T-cell (primary cell): ENCODE data around the gene CIROP. TPM values are rescaled to one million over a fixed set of nuclear protein-coding genes. Genes with fewer than 3 reads are reported as not detected.

Experiments used
- ATAC-seq, 4 experiments: fragments of 200-7000 bp in 3 of 4; fragments of 150-1000 bp in 1 of 4; cut with Tn5 transposase; replicated peaks in 1 of 4; 1 replicate in 3 of 4; 2 replicates in 1 of 4; pipeline ENCODE4 v1.10.0; 2021; ENCODE audit warnings: moderate library complexity in 3 of 4, mild to moderate bottlenecking in 2 of 4, moderate number of reproducible peaks in 1 of 4
- CTCF ChIA-PET, 2 donors: fragments of 300-600 bp; sonication (Branson Sonifier 250); formaldehyde crosslinking; loops; one replicate each; lab custom pipeline; 2022; ENCODE audit warnings: antibody characterized with exemption in 2 of 2; lab: Charles Lee
- POLR2A ChIA-PET, 2 donors: fragments of 300-600 bp; sonication (Branson Sonifier 250); formaldehyde crosslinking; loops; one replicate each; lab custom pipeline; 2022; ENCODE audit warnings: antibody characterized with exemption in 2 of 2; lab: Charles Lee
- DNase-seq, 35 experiments: peaks; one replicate each; pipeline versions ENCODE4 v3.0.0 to v3.0.0-alpha.2; 2013 to 2023
- H3K27ac ChIP-seq: one replicate; pipeline ENCODE4 v1.5.1; 2013; ENCODE audit warnings: low read length
- H3K27me3 ChIP-seq, 2 experiments: replicated peaks in 1 of 2; 1 replicate in 1 of 2; 2 replicates in 1 of 2; pipeline versions ENCODE4 v1.6.1 to v1.7.0; 2013; ENCODE audit warnings: low read length in 1 of 2, mixed read lengths in 1 of 2; ENCODE audit not compliant: control insufficient read depth in 2 of 2, insufficient read depth in 2 of 2; ENCODE audit errors: extremely low read depth in 1 of 2
- H3K36me3 ChIP-seq, 2 donors: 1 replicate in 1 of 2; 2 replicates in 1 of 2; pipeline versions ENCODE4 v1.6.1 to v1.7.0; 2013; ENCODE audit warnings: low read length in 1 of 2; ENCODE audit not compliant: control insufficient read depth in 2 of 2, insufficient read depth in 1 of 2; ENCODE audit errors: extremely low read depth in 1 of 2
- H3K4me1 ChIP-seq, 2 experiments: 1 replicate in 1 of 2; 2 replicates in 1 of 2; pipeline versions ENCODE4 v1.6.1 to v1.7.0; 2013; ENCODE audit warnings: low read length in 2 of 2, mixed read lengths in 1 of 2; ENCODE audit not compliant: insufficient read depth in 2 of 2, control insufficient read depth in 1 of 2; ENCODE audit errors: extremely low read depth in 1 of 2
- H3K4me3 ChIP-seq, 2 donors: 1 replicate in 1 of 2; 2 replicates in 1 of 2; pipeline versions ENCODE4 v1.5.1 to v1.7.0; 2013; ENCODE audit warnings: mild to moderate bottlenecking in 2 of 2, low read length in 1 of 2, moderate library complexity in 1 of 2; ENCODE audit not compliant: control insufficient read depth in 1 of 2; ENCODE audit errors: extremely low read depth in 1 of 2
- H3K9me3 ChIP-seq: 2 replicates; pipeline ENCODE4 v1.7.0; 2013
- H3K27ac Mint-ChIP-seq, 2 donors: one replicate each; pipeline ENCODE4 v1.8.0; 2020 to 2021; ENCODE audit warnings: mild to moderate bottlenecking in 2 of 2, mixed read lengths in 2 of 2
- H3K27me3 Mint-ChIP-seq, 2 donors: one replicate each; pipeline ENCODE4 v1.8.0; 2021 to 2022; ENCODE audit warnings: mixed read lengths in 2 of 2
- H3K36me3 Mint-ChIP-seq: one replicate; pipeline ENCODE4 v1.8.0; 2021; ENCODE audit warnings: mixed read lengths
- H3K4me1 Mint-ChIP-seq, 3 donors: one replicate each; pipeline ENCODE4 v1.8.0; 2020 to 2022; ENCODE audit warnings: mixed read lengths in 3 of 3, mild to moderate bottlenecking in 1 of 3
- H3K4me3 Mint-ChIP-seq, 3 donors: one replicate each; pipeline ENCODE4 v1.8.0; 2020 to 2022; ENCODE audit warnings: mild to moderate bottlenecking in 3 of 3, mixed read lengths in 3 of 3, moderate library complexity in 3 of 3
- H3K9me3 Mint-ChIP-seq, 3 donors: one replicate each; pipeline ENCODE4 v1.8.0; 2020 to 2022; ENCODE audit warnings: mixed read lengths in 3 of 3
- WGBS: methylation state at CpG from one replicate; pipeline ENCODE4 v1.1.5; 2013; ENCODE audit warnings: missing lambda C conversion rate; ENCODE audit not compliant: insufficient coverage; 5-methylcytosine and 5-hydroxymethylcytosine counted together
- total RNA-seq, 35 experiments: library from RNA in 6 of 35; stranded (reverse) in 6 of 35; fragments of 120-200 nt in 1 of 35; gene quantifications; one replicate each; pipeline versions ENCODE4 v1.2.1 to v1.2.4 and lab custom pipeline; 2013 to 2026

CIROP gene
- total RNA-seq, 5 donors from 2014 or later (not counting 1 experiment from before 2014, with no cell fraction given), result not detected

DNA sequence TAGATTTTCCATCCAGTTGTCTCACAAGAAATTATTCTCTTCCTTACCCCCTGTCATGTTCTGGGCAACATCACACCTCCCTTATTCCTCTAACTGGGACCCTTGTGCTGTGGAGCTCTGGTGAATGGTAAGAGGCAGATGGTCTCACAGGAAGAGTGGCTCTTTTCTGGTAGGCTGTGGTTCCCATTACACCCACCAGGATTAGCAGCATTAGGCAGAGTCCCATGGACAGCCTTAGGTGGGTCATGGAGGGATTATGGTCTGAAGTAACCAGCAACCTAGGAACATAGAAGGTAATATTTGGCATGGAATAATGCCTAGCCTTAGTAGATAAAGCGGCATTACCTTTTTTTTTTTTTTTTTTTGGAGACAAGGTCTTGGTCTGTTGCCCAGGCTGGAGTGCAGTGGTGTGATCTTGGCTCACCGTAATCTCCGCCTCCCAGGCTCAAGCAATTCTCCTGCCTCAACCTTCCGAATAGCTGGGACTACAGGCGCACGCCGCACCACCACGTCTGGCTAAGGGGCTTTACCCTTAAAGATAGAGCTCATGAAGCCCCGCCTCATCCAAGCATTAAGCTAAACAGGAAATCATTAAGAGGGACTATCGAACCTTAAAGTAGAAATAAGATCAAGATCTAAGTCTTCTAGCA is 5.5 kb downstream of the CIROP start:
- 100% methylated on average over 8 of the region's 10 CpGs for WGBS
- no peaks in the 10 kb centered on the region for H3K9me3 Mint-ChIP-seq
- DNase-seq (no peak), ATAC-seq (no peak)
- no peak overlapping the region for H3K27ac Mint-ChIP-seq
- POLR2A ChIA-PET, result interaction anchor here in 1 of 2 donors (0.7 kb wide), 1 partner anchor 9 kb away, joined by 7 read pairs; no protein-coding TSS in a partner anchor
- no peaks in the 10 kb centered on the region for H3K27me3 ChIP-seq
- H3K4me1 ChIP-seq, result peaks cover 6 to 13% of the 10 kb centered on the region in 2 experiments
- H3K36me3 Mint-ChIP-seq, result peaks cover 26% of the 10 kb centered on the region
- no peak overlapping the region for H3K4me3 ChIP-seq
- no peak overlapping the region for H3K4me3 Mint-ChIP-seq
- H3K27me3 Mint-ChIP-seq, result no peaks in the 10 kb centered on the region
- H3K36me3 ChIP-seq, result peaks cover 0 to 20% of the 10 kb centered on the region in 2 donors
- no peak overlapping the region for H3K27ac ChIP-seq
- H3K9me3 ChIP-seq, result no peaks in the 10 kb centered on the region
- CTCF ChIA-PET, result interaction anchor here (0.7 to 1.2 kb wide), 3 partner anchors 31 to 184 kb away, joined by 4 to 11 read pairs (median 4); no protein-coding TSS in a partner anchor
- H3K4me1 Mint-ChIP-seq, result peaks cover 14 to 31% (median 28%) of the 10 kb centered on the region in 3 donors

DNA sequence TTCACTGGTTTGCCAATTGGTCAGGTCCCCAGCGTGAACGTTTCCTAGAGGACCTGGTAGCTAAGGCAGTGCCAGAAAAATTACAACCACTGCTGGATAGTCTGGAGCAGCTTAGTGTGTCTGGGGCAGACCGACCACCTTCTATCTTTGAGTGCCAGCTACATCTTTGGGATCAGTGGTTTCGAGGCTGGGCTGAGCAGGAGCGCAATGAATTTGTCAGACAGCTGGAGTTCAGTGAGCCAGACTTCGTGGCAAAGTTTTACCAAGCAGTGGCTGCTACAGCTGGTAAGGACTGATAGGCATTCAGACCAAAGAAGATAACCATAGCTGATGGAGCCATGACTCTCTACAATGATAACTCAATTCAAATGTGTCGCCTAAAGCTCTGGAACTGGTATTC is 7.0 kb downstream of the CIROP start:
- Histone ChIP-seq H3K4me3 (no peak overlapping the region), H3K4me1 (peaks cover 17 to 19% of the 10 kb centered on the region in 2 experiments), H3K36me3 (peaks cover 0 to 24% of the 10 kb centered on the region in 2 donors), H3K9me3 (no peaks in the 10 kb centered on the region), H3K27ac (no peak overlapping the region), H3K27me3 (no peaks in the 10 kb centered on the region)
- no peaks in the 10 kb centered on the region for H3K27me3 Mint-ChIP-seq
- POLR2A ChIA-PET, result interaction anchor here in 1 of 2 donors (0.5 kb wide), 1 partner anchor 57 kb away, joined by 5 read pairs; no protein-coding TSS in a partner anchor
- H3K4me1 Mint-ChIP-seq, result peaks cover 14 to 40% (median 28%) of the 10 kb centered on the region in 3 donors
- H3K4me3 Mint-ChIP-seq, result peak overlapping the region in 1 of 3 donors; percentile 43
- ATAC-seq (no peak), DNase-seq (no peak)
- H3K27ac Mint-ChIP-seq, result no peak overlapping the region
- peaks cover 26% of the 10 kb centered on the region for H3K36me3 Mint-ChIP-seq
- CTCF ChIA-PET, result interaction anchor here (1.2 to 1.3 kb wide), 2 partner anchors 29 kb away, joined by 3 to 5 read pairs; no protein-coding TSS in a partner anchor
- no peaks in the 10 kb centered on the region for H3K9me3 Mint-ChIP-seq
- WGBS, result 94% methylated on average over 5 of the region's 7 CpGs

DNA sequence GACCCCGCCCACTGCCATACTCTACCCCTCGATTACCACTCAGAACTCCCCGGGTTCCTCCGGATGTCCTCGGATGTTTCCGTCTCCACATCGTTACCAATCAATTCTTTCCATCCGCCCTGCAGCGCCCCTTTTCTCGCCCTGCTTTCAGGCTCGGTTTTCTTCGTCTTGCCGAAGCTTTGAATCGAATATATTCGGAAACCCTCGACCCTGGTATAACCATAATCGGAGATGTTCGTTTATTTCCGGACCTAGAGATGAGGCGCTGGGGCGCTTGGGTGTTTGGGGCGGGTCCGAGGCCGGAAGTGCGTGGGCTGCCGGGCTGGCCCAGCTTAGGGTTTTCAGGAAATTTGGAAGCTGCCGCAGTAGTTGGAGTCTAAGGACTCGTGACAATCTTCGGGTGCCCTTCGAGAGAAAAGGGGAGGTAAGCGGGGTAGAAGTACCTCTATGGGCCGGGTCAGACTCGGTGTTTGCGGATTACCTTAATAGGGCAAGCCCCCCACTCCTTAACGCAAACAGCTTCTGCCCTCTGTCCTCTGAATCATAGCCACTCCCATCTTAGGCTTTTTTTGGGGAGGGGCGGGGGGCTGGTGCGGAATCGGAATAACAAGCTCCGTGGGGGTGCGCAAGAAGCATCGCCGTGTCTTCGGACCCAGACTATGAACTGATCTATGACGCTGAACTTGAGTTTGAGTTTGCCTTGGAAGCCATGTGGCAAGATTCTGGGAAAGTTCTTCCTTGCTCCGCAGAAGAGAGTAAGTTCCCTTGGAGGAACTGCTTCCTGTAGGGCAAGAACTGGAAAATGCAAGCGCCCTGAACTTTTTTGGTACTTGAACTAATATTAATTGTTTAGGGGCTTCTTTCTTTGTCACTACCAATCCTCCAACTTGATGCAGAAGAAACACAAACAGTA is 9.3 kb downstream of the CIROP start, which contains the start of gene C14orf119:
Gene C14orf119 (plus strand): TSS at position 310 of the 913 bp plus-strand sequence. CDS start 2,154 bp downstream, outside the sequence.
- H3K9me3 ChIP-seq, result no peaks in the 10 kb centered on the region
- no peaks in the 10 kb centered on the region for H3K27me3 ChIP-seq
- no peak within 1 kb of the TSS for H3K27ac Mint-ChIP-seq
- under 1% methylated on average over 35 of the region's 46 CpGs for WGBS
- peaks cover 36% of the 10 kb centered on the region for H3K36me3 Mint-ChIP-seq
- H3K4me3 ChIP-seq, result peak within 1 kb of the TSS; percentile 77 to 91
- H3K27ac ChIP-seq, result peak within 1 kb of the TSS; percentile 94
- ChIA-PET CTCF (interaction anchor here (0.6 to 2.8 kb wide), 28 partner anchors 11 to 533 kb away, joined by 3 to 46 read pairs (median 4); partner anchors contain the start of genes DAD1 (in 1 of the 2), LRP10 (in 1 of the 2), PABPN1 (in 1 of the 2) and PRMT5 (in 1 of the 2)), POLR2A (interaction anchor here (0.5 to 2.1 kb wide), 21 partner anchors 15 to 1823 kb away, joined by 3 to 14 read pairs (median 3); partner anchors contain the start of genes EMC9 (in 1 of the 2), PABPN1 (in 1 of the 2) and PSMB5 (in 1 of the 2))
- peaks cover 3 to 46% of the 10 kb centered on the region in 2 donors for H3K36me3 ChIP-seq
- peak in 34 of 35 experiments; percentile 98 to 100 (median 99) for DNase-seq
- H3K27me3 Mint-ChIP-seq, result no peaks in the 10 kb centered on the region
- peaks cover 26 to 55% (median 32%) of the 10 kb centered on the region in 3 donors for H3K4me1 Mint-ChIP-seq
- no peaks in the 10 kb centered on the region for H3K9me3 Mint-ChIP-seq
- no peak within 1 kb of the TSS for H3K4me3 Mint-ChIP-seq
- peak; percentile 87 to 89 (median 88) for ATAC-seq
- H3K4me1 ChIP-seq, result peaks cover 18 to 23% of the 10 kb centered on the region in 2 experiments

DNA sequence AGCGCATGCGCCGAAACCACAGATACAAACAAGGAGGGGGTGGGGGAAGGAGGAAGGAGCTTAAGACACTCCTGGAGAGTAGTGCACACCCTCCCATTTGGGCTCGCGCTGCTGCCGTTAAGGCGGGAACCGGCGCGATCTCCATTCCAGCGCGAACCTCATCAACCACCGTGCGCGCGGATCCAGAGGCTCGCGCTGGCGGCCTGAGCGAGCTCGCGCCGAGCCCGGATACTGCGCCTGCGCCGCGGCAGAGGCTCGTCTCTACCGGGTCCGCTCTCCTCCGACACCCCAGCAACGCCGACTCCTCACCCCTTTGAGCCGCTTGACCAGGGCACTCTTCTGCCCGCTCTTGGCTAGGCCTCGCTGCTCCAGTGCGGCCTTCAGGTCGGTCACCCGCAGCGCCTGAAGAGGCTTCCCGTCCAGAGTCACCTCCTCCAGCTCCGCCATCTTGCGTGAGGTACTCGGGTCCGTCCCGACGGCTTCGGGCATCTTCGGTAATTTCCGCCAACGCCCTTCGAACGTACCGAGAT is 10.1 kb downstream of the CIROP start, which contains the start of gene ACIN1:
Gene ACIN1 (minus strand): TSS at position 471 of the 530 bp plus-strand sequence. CDS start 24 bp downstream, at position 447.
- Histone ChIP-seq H3K27me3 (no peaks in the 10 kb centered on the region), H3K27ac (peak within 1 kb of the TSS; percentile 94), H3K9me3 (no peaks in the 10 kb centered on the region), H3K4me1 (peaks cover 18 to 23% of the 10 kb centered on the region in 2 experiments), H3K4me3 (peak within 1 kb of the TSS; percentile 77 to 91), H3K36me3 (peaks cover 3 to 53% of the 10 kb centered on the region in 2 donors)
- CTCF ChIA-PET, result interaction anchor here (0.5 to 2.8 kb wide), 26 partner anchors 12 to 1238 kb away, joined by 3 to 46 read pairs (median 4); partner anchors contain the start of genes DAD1 (in 1 of the 2), LRP10 (in 1 of the 2), PABPN1 (in 1 of the 2) and PRMT5 (in 1 of the 2)
- WGBS, result 0% methylated on average over 52 of the region's 55 CpGs
- H3K27me3 Mint-ChIP-seq, result no peaks in the 10 kb centered on the region
- POLR2A ChIA-PET, result interaction anchor here (0.5 to 2.1 kb wide), 20 partner anchors 14 to 1823 kb away, joined by 3 to 14 read pairs (median 3); partner anchors contain the start of genes CEBPE (in 1 of the 2), EMC9 (in 1 of the 2), HOMEZ (in 1 of the 2) and PABPN1 (in 1 of the 2)
- peak in 24 of 35 experiments; percentile 52 to 100 (median 67) for DNase-seq
- peaks cover 23 to 59% (median 34%) of the 10 kb centered on the region in 3 donors for H3K4me1 Mint-ChIP-seq
- no peak within 1 kb of the TSS for H3K4me3 Mint-ChIP-seq
- peak; percentile 39 to 45 (median 42) for ATAC-seq
- no peaks in the 10 kb centered on the region for H3K9me3 Mint-ChIP-seq
- H3K36me3 Mint-ChIP-seq, result peaks cover 43% of the 10 kb centered on the region
- H3K27ac Mint-ChIP-seq, result no peak within 1 kb of the TSS

- ATAC-seq (no peak), DNase-seq (peak in 3 of 35 experiments; percentile 60 to 74 (median 63))
- Mint-ChIP-seq H3K4me1 (peaks cover 22 to 61% (median 35%) of the 10 kb centered on the region in 3 donors), H3K27ac (no peak overlapping the region), H3K4me3 (no peak overlapping the region), H3K9me3 (no peaks in the 10 kb centered on the region), H3K27me3 (no peaks in the 10 kb centered on the region), H3K36me3 (peaks cover 45% of the 10 kb centered on the region)
- Histone ChIP-seq H3K27ac (peak overlapping the region; percentile 94), H3K27me3 (no peaks in the 10 kb centered on the region), H3K9me3 (no peaks in the 10 kb centered on the region), H3K4me1 (peaks cover 18 to 23% of the 10 kb centered on the region in 2 experiments), H3K36me3 (peaks cover 3 to 57% of the 10 kb centered on the region in 2 donors), H3K4me3 (peak overlapping the region; percentile 77 to 91)
- 4% methylated on average over 5 of the region's 14 CpGs for WGBS
- ChIA-PET CTCF (interaction anchor here (0.5 to 2.8 kb wide), 18 partner anchors 15 to 1237 kb away, joined by 3 to 46 read pairs (median 7); partner anchors contain the start of genes DAD1 (in 1 of the 2), LRP10 (in 1 of the 2), PABPN1 (in 1 of the 2) and PRMT5 (in 1 of the 2)), POLR2A (interaction anchor here (0.6 to 2.1 kb wide), 11 partner anchors 17 to 1822 kb away, joined by 3 to 14 read pairs (median 3); partner anchors contain the start of genes CEBPE (in 1 of the 2), HOMEZ (in 1 of the 2) and PABPN1 (in 1 of the 2))
Observed at GRCh38 chr14:23093991-23094665, 10.7 kb downstream of the CIROP start.
